HepG2 (cell line): ENCODE measurements around the gene ERFL.

Source experiments
- CEBPG ChIP-seq: IDR thresholded peaks from 2 replicates; pipeline ENCODE4 v1.6.1; 2016
- CTCF ChIP-seq: sonication (generic); formaldehyde crosslinking; IDR thresholded peaks from 2 replicates; pipeline ENCODE4 v1.5.0; 2020; ENCODE audit warnings: mild to moderate bottlenecking, missing genetic modification reagents, moderate library complexity
- EP300 ChIP-seq, 3 experiments: sonication (generic) in 1 of 3; formaldehyde crosslinking in 1 of 3; IDR thresholded peaks; 2 replicates each; pipeline versions ENCODE4 v1.5.1 to v1.6.1; 2011 to 2020; ENCODE audit warnings: low read depth in 2 of 3, low read length in 2 of 3, borderline replicate concordance in 1 of 3, improper control_type of control experiment in 1 of 3, mild to moderate bottlenecking in 1 of 3, missing genetic modification reagents in 1 of 3, moderate library complexity in 1 of 3
- MTA1 ChIP-seq: sonication (generic); formaldehyde crosslinking; IDR thresholded peaks from 2 replicates; pipeline ENCODE4 v1.4.0; 2020; ENCODE audit warnings: missing genetic modification reagents, mild to moderate bottlenecking, borderline replicate concordance
- NONO ChIP-seq, 2 experiments: fragments of 450-650 bp in 1 of 2; sonication (generic) in 1 of 2; formaldehyde crosslinking in 1 of 2; IDR thresholded peaks in 1 of 2; conservative IDR thresholded peaks in 1 of 2; 2 replicates each; pipeline versions ENCODE4 v1.6.1 to v1.8.0; 2017 to 2022; ENCODE audit warnings: mild to moderate bottlenecking in 1 of 2, missing genetic modification reagents in 1 of 2, moderate library complexity in 1 of 2
- RNF2 ChIP-seq: fragments of 450-650 bp; conservative IDR thresholded peaks from 2 replicates; pipeline ENCODE4 v1.6.1; 2016; ENCODE audit warnings: low read depth
- UBTF ChIP-seq: sonication (generic); formaldehyde crosslinking; IDR thresholded peaks from 2 replicates; pipeline ENCODE4 v1.4.0; 2020; ENCODE audit warnings: mild to moderate bottlenecking, missing genetic modification reagents
- ZNF138 ChIP-seq: sonication (generic); formaldehyde crosslinking; IDR thresholded peaks from 2 replicates; pipeline ENCODE4 v1.5.0; 2020; ENCODE audit warnings: mild to moderate bottlenecking, low read depth, missing genetic modification reagents
- ZNF292 ChIP-seq: sonication (generic); formaldehyde crosslinking; IDR thresholded peaks from 2 replicates; pipeline ENCODE4 v1.8.1; 2022; ENCODE audit warnings: mild to moderate bottlenecking, low read depth, missing genetic modification reagents, borderline replicate concordance
- ZNF639 ChIP-seq: conservative IDR thresholded peaks from 2 replicates; pipeline ENCODE4 v1.6.1; 2018; ENCODE audit warnings: missing genetic modification reagents
- ZNF660 ChIP-seq: sonication (generic); formaldehyde crosslinking; IDR thresholded peaks from 2 replicates; pipeline ENCODE4 v1.5.1; 2020; ENCODE audit warnings: mild to moderate bottlenecking, low read depth, missing genetic modification reagents, borderline replicate concordance
- ZZZ3 ChIP-seq: sonication (generic); formaldehyde crosslinking; IDR thresholded peaks from 2 replicates; pipeline ENCODE4 v1.4.0; 2020; ENCODE audit warnings: missing genetic modification reagents, mild to moderate bottlenecking, borderline replicate concordance

- TF ChIP-seq EP300 (IDR thresholded peaks at IDR 0.05; ENCODE audit: low read depth in 2 of 2, low read length in 2 of 2) (no peak), EP300 (CRISPR knock-in tag; IDR thresholded peaks at IDR 0.05; ENCODE audit: borderline replicate concordance) (no peak), UBTF (CRISPR knock-in tag) (no peak), ZZZ3 (CRISPR knock-in tag) (no peak), ZNF138 (no peak), CTCF (no peak), NONO (IDR thresholded peaks at IDR 0.05) (no peak), NONO (CRISPR knock-in tag; conservative IDR thresholded peaks at IDR 0.05) (no peak), RNF2 (no peak), ZNF639 (CRISPR knock-in tag) (no peak), MTA1 (CRISPR knock-in tag) (no peak), ZNF292 (CRISPR knock-in tag) (no peak), ZNF660 (CRISPR knock-in tag) (no peak), CEBPG (no peak)
Measured at GRCh38 chr19:41922585-41922984, 5.7 kb downstream of the ERFL start.
